Loucy (cell line): ENCODE data around the gene ALS2CL.

Experiments used
- H2AFZ ChIP-seq: fragments of 200-600 bp; sonication (generic); 2 replicates; pipeline ENCODE4 v1.6.0; 2016; ENCODE audit warnings: antibody characterized with exemption, mild to moderate bottlenecking, low read length, moderate library complexity
- H3F3A ChIP-seq: fragments of 200-600 bp; 2 replicates; pipeline ENCODE4 v1.6.0; 2016; ENCODE audit warnings: antibody characterized with exemption, low read depth, mild to moderate bottlenecking
- H3K27me3 ChIP-seq: fragments of 200-600 bp; sonication (generic); 2 replicates; pipeline ENCODE4 v1.6.1; 2014; ENCODE audit warnings: low read length, mild to moderate bottlenecking; ENCODE audit not compliant: insufficient read depth, poor library complexity, severe bottlenecking
- H3K36me3 ChIP-seq: fragments of 200-600 bp; sonication (generic); 2 replicates; pipeline ENCODE4 v1.6.1; 2016; ENCODE audit warnings: low read length; ENCODE audit not compliant: insufficient read depth
- H3K4me1 ChIP-seq: fragments of 200-600 bp; sonication (generic); 2 replicates; pipeline ENCODE4 v1.5.1; 2014; ENCODE audit warnings: low read length, mild to moderate bottlenecking; ENCODE audit not compliant: insufficient read depth, poor library complexity, severe bottlenecking
- H3K4me2 ChIP-seq: fragments of 200-600 bp; sonication (generic); 2 replicates; pipeline ENCODE4 v1.6.0; 2014; ENCODE audit warnings: antibody characterized with exemption, low read length, low read depth, mild to moderate bottlenecking; ENCODE audit not compliant: poor library complexity, severe bottlenecking
- H3K4me3 ChIP-seq: fragments of 200-600 bp; sonication (generic); 2 replicates; pipeline ENCODE4 v1.5.1; 2014; ENCODE audit warnings: low read length, mild to moderate bottlenecking, mixed read lengths; ENCODE audit not compliant: poor library complexity, severe bottlenecking
- H3K79me2 ChIP-seq: fragments of 200-600 bp; sonication (generic); 2 replicates; pipeline ENCODE4 v1.6.1; 2014; ENCODE audit warnings: low read length; ENCODE audit not compliant: insufficient read depth
- H3K9ac ChIP-seq: fragments of 200-600 bp; sonication (generic); 2 replicates; pipeline ENCODE4 v1.6.0; 2014; ENCODE audit warnings: mild to moderate bottlenecking, low read depth, low read length, moderate library complexity; ENCODE audit not compliant: poor library complexity, severe bottlenecking
- H3K9me2 ChIP-seq: fragments of 200-600 bp; sonication (generic); replicated peaks from 2 replicates; pipeline ENCODE4 v1.6.1; 2016; ENCODE audit warnings: low read depth, low read length, mixed read lengths
- H3K9me3 ChIP-seq: fragments of 200-600 bp; sonication (generic); 2 replicates; pipeline ENCODE4 v1.6.1; 2014; ENCODE audit warnings: mild to moderate bottlenecking, antibody characterized with exemption, low read length, low read depth; ENCODE audit not compliant: insufficient read depth
- H4K20me1 ChIP-seq: fragments of 200-600 bp; sonication (generic); 2 replicates; pipeline ENCODE4 v1.6.0; 2014; ENCODE audit warnings: antibody characterized with exemption, low read length, mild to moderate bottlenecking; ENCODE audit not compliant: insufficient read depth, poor library complexity, severe bottlenecking
- CTCF ChIP-seq: fragments of 200-600 bp; sonication (generic); conservative IDR thresholded peaks from 2 replicates; pipeline ENCODE4 v1.5.1; 2014; ENCODE audit warnings: mild to moderate bottlenecking, antibody characterized with exemption, low read length
- EZH2phosphoT487 ChIP-seq: fragments of 200-600 bp; IDR thresholded peaks from 2 replicates; pipeline ENCODE4 v1.6.1; 2018; ENCODE audit warnings: antibody characterized with exemption, mild to moderate bottlenecking, moderate library complexity, borderline replicate concordance

ALS2CL gene

GRCh38 chr3:46624975-46625490 lies 68.4 kb downstream of the ALS2CL start:
- H3K9ac ChIP-seq, result no peak overlapping the region
- H3K27me3 ChIP-seq, result no peaks in the 10 kb centered on the region
- no peaks in the 10 kb centered on the region for H4K20me1 ChIP-seq
- no peak overlapping the region for H3K4me2 ChIP-seq
- TF ChIP-seq CTCF (no peak), EZH2phosphoT487 (no peak)
- peaks cover 8% of the 10 kb centered on the region for H3K4me1 ChIP-seq
- H3K79me2 ChIP-seq, result no peaks in the 10 kb centered on the region
- H3K9me3 ChIP-seq, result no peaks in the 10 kb centered on the region
- no peaks in the 10 kb centered on the region for H3K36me3 ChIP-seq
- no peaks in the 10 kb centered on the region for H3K9me2 ChIP-seq
- no peaks in the 10 kb centered on the region for H3F3A ChIP-seq
- H2AFZ ChIP-seq, result no peak overlapping the region
- no peak overlapping the region for H3K4me3 ChIP-seq

DNA sequence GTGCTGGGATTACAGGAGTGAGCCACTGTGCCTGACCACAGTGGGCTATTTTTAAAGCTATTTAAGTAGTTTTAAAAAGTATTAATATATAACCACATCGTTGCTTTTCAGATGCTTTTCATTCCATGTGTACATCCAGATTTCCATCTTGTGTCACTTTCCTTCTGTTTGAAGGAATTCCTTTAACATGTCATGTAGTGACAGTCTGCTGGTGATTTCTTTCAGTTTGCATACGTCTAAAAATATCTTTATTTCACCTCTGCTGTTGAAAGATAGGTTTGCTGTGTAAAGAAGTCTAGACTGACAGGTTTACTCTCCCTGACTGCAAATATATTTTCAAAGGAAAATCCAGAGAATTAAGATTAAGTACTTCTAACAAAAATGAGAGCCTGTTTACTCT lies 68.9 kb downstream of the ALS2CL start:
- Histone ChIP-seq H4K20me1 (no peaks in the 10 kb centered on the region), H2AFZ (no peak overlapping the region), H3K9ac (no peak overlapping the region), H3K27me3 (no peaks in the 10 kb centered on the region), H3K79me2 (no peaks in the 10 kb centered on the region), H3K9me3 (no peaks in the 10 kb centered on the region), H3K36me3 (no peaks in the 10 kb centered on the region), H3K4me2 (no peak overlapping the region), H3K9me2 (no peaks in the 10 kb centered on the region), H3K4me1 (peaks cover 5% of the 10 kb centered on the region), H3K4me3 (no peak overlapping the region), H3F3A (no peaks in the 10 kb centered on the region)
- TF ChIP-seq EZH2phosphoT487, result no peak
- no peak for TF ChIP-seq CTCF

DNA sequence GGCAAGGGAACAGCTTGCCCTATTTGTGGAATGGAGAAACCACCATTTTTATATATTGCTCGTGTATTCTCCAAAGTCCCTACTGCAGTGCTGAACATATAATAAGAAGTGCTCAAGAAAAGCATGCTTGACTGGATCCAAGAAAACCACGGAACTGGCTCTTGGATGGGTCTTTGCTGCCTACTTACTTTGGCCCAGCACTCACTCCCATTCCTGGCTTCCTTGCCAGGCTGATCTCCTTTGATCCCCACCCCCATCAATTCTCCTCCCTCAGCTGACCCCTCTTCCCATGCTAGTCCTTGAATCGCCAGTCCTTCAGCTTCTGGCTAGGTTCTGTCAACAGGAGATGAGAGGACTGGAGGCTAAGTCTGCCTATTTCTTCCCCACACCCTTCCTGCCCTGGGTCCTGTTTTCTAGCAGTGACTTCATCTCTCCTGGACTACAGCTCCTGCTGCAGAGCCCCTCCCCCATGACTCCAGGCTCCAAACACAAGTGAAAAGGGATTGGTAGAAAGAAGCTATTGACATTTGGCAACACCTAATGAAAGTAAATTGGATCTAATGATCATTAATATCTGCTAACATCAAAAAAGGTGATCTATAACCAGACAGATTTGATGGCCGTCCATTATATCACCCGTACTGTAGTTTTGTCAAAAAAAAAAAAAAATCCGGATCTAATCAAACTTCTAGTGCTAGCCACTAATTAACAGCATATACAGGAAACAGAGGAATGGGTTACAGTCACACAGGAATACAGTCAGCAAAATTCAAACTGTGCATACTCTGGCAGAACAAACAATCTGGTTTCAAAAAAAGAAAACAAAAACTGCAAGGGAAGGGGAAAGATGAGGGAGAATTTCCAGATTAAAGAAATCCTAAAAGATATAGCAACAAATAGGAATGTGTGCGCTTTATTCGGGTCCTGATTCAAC lies 73.4 kb downstream of the ALS2CL start:
- Histone ChIP-seq H3K27me3 (no peaks in the 10 kb centered on the region), H2AFZ (no peak overlapping the region), H4K20me1 (no peaks in the 10 kb centered on the region), H3K9ac (no peak overlapping the region), H3K36me3 (no peaks in the 10 kb centered on the region), H3K9me3 (no peaks in the 10 kb centered on the region), H3K4me2 (no peak overlapping the region), H3K79me2 (no peaks in the 10 kb centered on the region), H3K9me2 (no peaks in the 10 kb centered on the region), H3F3A (no peaks in the 10 kb centered on the region), H3K4me3 (no peak overlapping the region), H3K4me1 (no peaks in the 10 kb centered on the region)
- no peak for TF ChIP-seq CTCF
- TF ChIP-seq EZH2phosphoT487, result no peak
